Measurements from ENCODE around the gene ATRAID.

ATRAID gene

GRCh38 chr2:27249159-27249890, 37.5 kb downstream of the ATRAID start:
- H3K4me3 ChIP-seq (ENCODE audit: insufficient read depth, low read length, poor library complexity, severe bottlenecking), result no peak overlapping the region
- H3K9ac ChIP-seq (ENCODE audit: low read length), result no peak overlapping the region
- H3K27ac ChIP-seq (ENCODE audit: low read depth, low read length), result no peak overlapping the region
- no peaks in the 10 kb centered on the region for H3K9me2 ChIP-seq (replicated peaks; ENCODE audit: insufficient read depth, low read length)
- TF ChIP-seq CTCF (IDR thresholded peaks at IDR 0.05; ENCODE audit: insufficient read depth, low read length, poor library complexity, severe bottlenecking) (no peak), EZH2phosphoT487 (conservative IDR thresholded peaks at IDR 0.05; ENCODE audit: low read length) (no peak)
- no peaks in the 10 kb centered on the region for H3K36me3 ChIP-seq (ENCODE audit: low read length)
- H3K9me3 ChIP-seq (ENCODE audit: insufficient read depth, low read length), result no peaks in the 10 kb centered on the region
- H3K79me2 ChIP-seq (ENCODE audit: insufficient read depth, low read length), result no peaks in the 10 kb centered on the region
- H4K20me1 ChIP-seq (ENCODE audit: low read depth, low read length), result no peaks in the 10 kb centered on the region
- no peak overlapping the region for H2AFZ ChIP-seq (ENCODE audit: low read depth, low read length, severe bottlenecking)
- peaks cover 15% of the 10 kb centered on the region; the same call in 1 of the 2 replicates for H3F3A ChIP-seq (ENCODE audit: insufficient read depth)
- no peak overlapping the region for H3K4me2 ChIP-seq (ENCODE audit: low read depth, low read length, poor library complexity, severe bottlenecking)
- no peaks in the 10 kb centered on the region for H3K27me3 ChIP-seq (ENCODE audit: low read length)

- Histone ChIP-seq H3K79me2 (ENCODE audit: insufficient read depth, low read length) (no peaks in the 10 kb centered on the region), H3K27me3 (ENCODE audit: low read length) (no peaks in the 10 kb centered on the region), H4K20me1 (ENCODE audit: low read depth, low read length) (no peaks in the 10 kb centered on the region), H3K4me3 (ENCODE audit: insufficient read depth, low read length, poor library complexity, severe bottlenecking) (no peak overlapping the region), H2AFZ (ENCODE audit: low read depth, low read length, severe bottlenecking) (peak overlapping the region; percentile 36), H3F3A (ENCODE audit: insufficient read depth) (peaks cover 15% of the 10 kb centered on the region; the same call in 1 of the 2 replicates), H3K9ac (ENCODE audit: low read length) (no peak overlapping the region), H3K27ac (ENCODE audit: low read depth, low read length) (no peak overlapping the region), H3K4me2 (ENCODE audit: low read depth, low read length, poor library complexity, severe bottlenecking) (no peak overlapping the region), H3K9me3 (ENCODE audit: insufficient read depth, low read length) (no peaks in the 10 kb centered on the region), H3K36me3 (ENCODE audit: low read length) (no peaks in the 10 kb centered on the region), H3K9me2 (replicated peaks; ENCODE audit: insufficient read depth, low read length) (no peaks in the 10 kb centered on the region)
- peak; percentile 81 for TF ChIP-seq CTCF (IDR thresholded peaks at IDR 0.05; ENCODE audit: insufficient read depth, low read length, poor library complexity, severe bottlenecking)
- no peak for TF ChIP-seq EZH2phosphoT487 (conservative IDR thresholded peaks at IDR 0.05; ENCODE audit: low read length)
Measured at GRCh38 chr2:27249891-27250651, 38.2 kb downstream of the ATRAID start.

- Histone ChIP-seq H3K9ac (ENCODE audit: low read length) (no peak overlapping the region), H3K4me2 (ENCODE audit: low read depth, low read length, poor library complexity, severe bottlenecking) (no peak overlapping the region), H3K79me2 (ENCODE audit: insufficient read depth, low read length) (no peaks in the 10 kb centered on the region), H3K27me3 (ENCODE audit: low read length) (no peaks in the 10 kb centered on the region), H3K9me2 (replicated peaks; ENCODE audit: insufficient read depth, low read length) (no peaks in the 10 kb centered on the region), H3K27ac (ENCODE audit: low read depth, low read length) (no peak overlapping the region), H2AFZ (ENCODE audit: low read depth, low read length, severe bottlenecking) (peak overlapping the region; percentile 36), H3K4me3 (ENCODE audit: insufficient read depth, low read length, poor library complexity, severe bottlenecking) (no peak overlapping the region), H4K20me1 (ENCODE audit: low read depth, low read length) (no peaks in the 10 kb centered on the region), H3K36me3 (ENCODE audit: low read length) (no peaks in the 10 kb centered on the region), H3K9me3 (ENCODE audit: insufficient read depth, low read length) (no peaks in the 10 kb centered on the region), H3F3A (ENCODE audit: insufficient read depth) (peaks cover 9% of the 10 kb centered on the region; the same call in 1 of the 2 replicates)
- TF ChIP-seq CTCF (IDR thresholded peaks at IDR 0.05; ENCODE audit: insufficient read depth, low read length, poor library complexity, severe bottlenecking) (no peak), EZH2phosphoT487 (conservative IDR thresholded peaks at IDR 0.05; ENCODE audit: low read length) (no peak)
Measured at GRCh38 chr2:27250652-27251379, 39.0 kb downstream of the ATRAID start.

All from SU-DHL-6 (cell line).